ENCODE data around the gene STK11IP. TPM values are rescaled to one million over a fixed set of nuclear protein-coding genes. Genes with fewer than 3 reads are reported as not detected.

STK11IP gene
- total and polyA plus RNA-seq, 9 of the 15 experiments (the other 6 are each of a cell fraction or from before 2014, with no cell fraction given) = 0.52 to 21.7 (median 5.6) TPM

DNA sequence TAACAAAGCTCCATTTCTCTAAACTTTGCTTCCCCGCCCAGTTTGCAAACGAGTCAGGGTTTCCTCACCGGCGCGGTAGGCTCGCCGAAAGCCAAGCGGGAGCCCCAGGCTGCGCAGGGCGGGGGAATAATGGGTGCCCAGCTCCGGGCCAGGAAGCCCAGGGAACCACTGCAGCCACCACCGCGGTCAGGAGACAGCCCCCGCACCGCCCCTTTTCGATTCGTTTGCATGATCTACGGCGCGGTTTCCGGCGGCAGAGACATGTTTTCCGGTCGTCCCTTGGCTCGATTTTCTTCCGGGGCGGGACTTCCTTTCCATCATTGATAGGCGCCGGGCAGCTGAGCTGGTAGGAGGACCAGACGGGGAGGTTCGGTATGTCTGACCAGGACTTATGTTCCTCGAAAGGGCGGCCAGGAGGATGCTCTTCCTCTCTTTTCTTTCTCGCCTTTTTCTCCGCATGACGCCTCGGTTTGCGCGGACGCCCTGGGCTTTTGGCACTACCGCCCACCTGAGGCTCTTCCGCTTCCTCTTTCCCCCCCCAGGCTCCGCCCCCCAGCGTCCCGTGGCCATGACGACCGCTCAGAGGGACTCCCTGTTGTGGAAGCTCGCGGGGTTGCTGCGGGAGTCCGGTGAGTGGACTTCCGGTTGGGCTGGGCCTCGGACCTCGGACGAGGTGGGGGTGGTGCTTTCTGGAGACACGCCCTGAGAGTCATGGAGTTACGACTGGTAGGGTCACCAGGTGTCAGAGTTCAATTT lies at the start of gene STK11IP (continued):
- TF ChIP-seq, protein P1, sequence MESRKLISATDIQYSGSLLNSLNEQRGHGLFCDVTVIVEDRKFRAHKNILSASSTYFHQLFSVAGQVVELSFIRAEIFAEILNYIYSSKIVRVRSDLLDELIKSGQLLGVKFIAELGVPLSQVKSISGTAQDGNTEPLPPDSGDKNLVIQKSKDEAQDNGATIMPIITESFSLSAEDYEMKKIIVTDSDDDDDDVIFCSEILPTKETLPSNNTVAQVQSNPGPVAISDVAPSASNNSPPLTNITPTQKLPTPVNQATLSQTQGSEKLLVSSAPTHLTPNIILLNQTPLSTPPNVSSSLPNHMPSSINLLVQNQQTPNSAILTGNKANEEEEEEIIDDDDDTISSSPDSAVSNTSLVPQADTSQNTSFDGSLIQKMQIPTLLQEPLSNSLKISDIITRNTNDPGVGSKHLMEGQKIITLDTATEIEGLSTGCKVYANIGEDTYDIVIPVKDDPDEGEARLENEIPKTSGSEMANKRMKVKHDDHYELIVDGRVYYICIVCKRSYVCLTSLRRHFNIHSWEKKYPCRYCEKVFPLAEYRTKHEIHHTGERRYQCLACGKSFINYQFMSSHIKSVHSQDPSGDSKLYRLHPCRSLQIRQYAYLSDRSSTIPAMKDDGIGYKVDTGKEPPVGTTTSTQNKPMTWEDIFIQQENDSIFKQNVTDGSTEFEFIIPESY (CRISPR knock-in tag; IDR thresholded peaks at IDR 0.05) = no peak
- TF ChIP-seq ZNF311 (CRISPR knock-in tag; IDR thresholded peaks at IDR 0.05) = no peak
- 0 out of 2 replicates have a peak, but pooled peaks have one; percentile 48 for TF ChIP-seq CTBP1 (IDR thresholded peaks at IDR 0.05; ENCODE audit: borderline replicate concordance)
- no peak for TF ChIP-seq ZNF586 (CRISPR knock-in tag; conservative IDR thresholded peaks at IDR 0.05)
- no peak for TF ChIP-seq ZNF584 (CRISPR knock-in tag; IDR thresholded peaks at IDR 0.05; ENCODE audit: low read depth)
- no peak for TF ChIP-seq NR2C2 (CRISPR knock-in tag; IDR thresholded peaks at IDR 0.05)
- peak; percentile 97 for TF ChIP-seq NR2C2 (tag; IDR thresholded peaks at IDR 0.05)
- TF ChIP-seq, protein P2, sequence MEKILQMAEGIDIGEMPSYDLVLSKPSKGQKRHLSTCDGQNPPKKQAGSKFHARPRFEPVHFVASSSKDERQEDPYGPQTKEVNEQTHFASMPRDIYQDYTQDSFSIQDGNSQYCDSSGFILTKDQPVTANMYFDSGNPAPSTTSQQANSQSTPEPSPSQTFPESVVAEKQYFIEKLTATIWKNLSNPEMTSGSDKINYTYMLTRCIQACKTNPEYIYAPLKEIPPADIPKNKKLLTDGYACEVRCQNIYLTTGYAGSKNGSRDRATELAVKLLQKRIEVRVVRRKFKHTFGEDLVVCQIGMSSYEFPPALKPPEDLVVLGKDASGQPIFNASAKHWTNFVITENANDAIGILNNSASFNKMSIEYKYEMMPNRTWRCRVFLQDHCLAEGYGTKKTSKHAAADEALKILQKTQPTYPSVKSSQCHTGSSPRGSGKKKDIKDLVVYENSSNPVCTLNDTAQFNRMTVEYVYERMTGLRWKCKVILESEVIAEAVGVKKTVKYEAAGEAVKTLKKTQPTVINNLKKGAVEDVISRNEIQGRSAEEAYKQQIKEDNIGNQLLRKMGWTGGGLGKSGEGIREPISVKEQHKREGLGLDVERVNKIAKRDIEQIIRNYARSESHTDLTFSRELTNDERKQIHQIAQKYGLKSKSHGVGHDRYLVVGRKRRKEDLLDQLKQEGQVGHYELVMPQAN (IDR thresholded peaks at IDR 0.05; ENCODE audit: borderline replicate concordance) = peak; percentile 98
- TF ChIP-seq, protein P3, sequence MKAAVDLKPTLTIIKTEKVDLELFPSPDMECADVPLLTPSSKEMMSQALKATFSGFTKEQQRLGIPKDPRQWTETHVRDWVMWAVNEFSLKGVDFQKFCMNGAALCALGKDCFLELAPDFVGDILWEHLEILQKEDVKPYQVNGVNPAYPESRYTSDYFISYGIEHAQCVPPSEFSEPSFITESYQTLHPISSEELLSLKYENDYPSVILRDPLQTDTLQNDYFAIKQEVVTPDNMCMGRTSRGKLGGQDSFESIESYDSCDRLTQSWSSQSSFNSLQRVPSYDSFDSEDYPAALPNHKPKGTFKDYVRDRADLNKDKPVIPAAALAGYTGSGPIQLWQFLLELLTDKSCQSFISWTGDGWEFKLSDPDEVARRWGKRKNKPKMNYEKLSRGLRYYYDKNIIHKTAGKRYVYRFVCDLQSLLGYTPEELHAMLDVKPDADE (conservative IDR thresholded peaks at IDR 0.05; ENCODE audit: control insufficient read depth, low read depth, low read length) = peak; percentile 69; the same call in 1 of the 2 replicates
- TF ChIP-seq CBX3 (IDR thresholded peaks at IDR 0.05; ENCODE audit: borderline replicate concordance in 1 of 2, low read length in 2 of 2) = no peak
- TF ChIP-seq HDAC2 (IDR thresholded peaks at IDR 0.05) = peak; percentile 86
- TF ChIP-seq, protein P4, sequence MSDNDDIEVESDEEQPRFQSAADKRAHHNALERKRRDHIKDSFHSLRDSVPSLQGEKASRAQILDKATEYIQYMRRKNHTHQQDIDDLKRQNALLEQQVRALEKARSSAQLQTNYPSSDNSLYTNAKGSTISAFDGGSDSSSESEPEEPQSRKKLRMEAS (CRISPR knock-in tag; IDR thresholded peaks at IDR 0.05) = peak; percentile 54; the same call in 1 of the 2 replicates
- TF ChIP-seq, protein P5, sequence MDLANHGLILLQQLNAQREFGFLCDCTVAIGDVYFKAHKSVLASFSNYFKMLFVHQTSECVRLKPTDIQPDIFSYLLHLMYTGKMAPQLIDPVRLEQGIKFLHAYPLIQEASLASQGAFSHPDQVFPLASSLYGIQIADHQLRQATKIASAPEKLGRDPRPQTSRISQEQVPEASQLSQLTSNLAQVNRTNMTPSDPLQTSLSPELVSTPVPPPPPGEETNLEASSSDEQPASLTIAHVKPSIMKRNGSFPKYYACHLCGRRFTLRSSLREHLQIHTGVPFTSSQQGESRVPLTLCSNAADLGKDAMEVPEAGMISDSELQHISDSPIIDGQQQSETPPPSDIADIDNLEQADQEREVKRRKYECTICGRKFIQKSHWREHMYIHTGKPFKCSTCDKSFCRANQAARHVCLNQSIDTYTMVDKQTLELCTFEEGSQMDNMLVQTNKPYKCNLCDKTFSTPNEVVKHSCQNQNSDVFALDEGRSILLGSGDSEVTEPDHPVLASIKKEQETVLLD (IDR thresholded peaks at IDR 0.05) = no peak
- TF ChIP-seq, protein P6, sequence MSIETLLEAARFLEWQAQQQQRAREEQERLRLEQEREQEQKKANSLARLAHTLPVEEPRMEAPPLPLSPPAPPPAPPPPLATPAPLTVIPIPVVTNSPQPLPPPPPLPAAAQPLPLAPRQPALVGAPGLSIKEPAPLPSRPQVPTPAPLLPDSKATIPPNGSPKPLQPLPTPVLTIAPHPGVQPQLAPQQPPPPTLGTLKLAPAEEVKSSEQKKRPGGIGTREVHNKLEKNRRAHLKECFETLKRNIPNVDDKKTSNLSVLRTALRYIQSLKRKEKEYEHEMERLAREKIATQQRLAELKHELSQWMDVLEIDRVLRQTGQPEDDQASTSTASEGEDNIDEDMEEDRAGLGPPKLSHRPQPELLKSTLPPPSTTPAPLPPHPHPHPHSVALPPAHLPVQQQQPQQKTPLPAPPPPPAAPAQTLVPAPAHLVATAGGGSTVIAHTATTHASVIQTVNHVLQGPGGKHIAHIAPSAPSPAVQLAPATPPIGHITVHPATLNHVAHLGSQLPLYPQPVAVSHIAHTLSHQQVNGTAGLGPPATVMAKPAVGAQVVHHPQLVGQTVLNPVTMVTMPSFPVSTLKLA (conservative IDR thresholded peaks at IDR 0.05) = peak; percentile 79 to 89
- TF ChIP-seq POU5F1 (IDR thresholded peaks at IDR 0.05; ENCODE audit: borderline replicate concordance, low read depth, low read length, partially characterized antibody) = no peak
- TF ChIP-seq JUND (IDR thresholded peaks at IDR 0.05; ENCODE audit: borderline replicate concordance, low read depth, low read length) = no peak
- TF ChIP-seq JUND (tag; IDR thresholded peaks at IDR 0.05; ENCODE audit: borderline replicate concordance, low read depth, low read length) = peak; percentile 12; the same call in 2 of the 3 replicates

All from K562 (cell line).